Embryonic facial prominence (tissue), 1 donor: Measurements from ENCODE around the gene C4orf17.

Experiments
- DNase-seq: peaks from one replicate; pipeline ENCODE4 v3.0.0-alpha.2; 2016; ENCODE audit errors: extremely low spot score

C4orf17 gene

GRCh38 chr4:99536848-99537247, 26.0 kb downstream of the C4orf17 start:
- no peak for DNase-seq

GRCh38 chr4:99537674-99538073, 26.9 kb downstream of the C4orf17 start:
- no peak for DNase-seq

- DNase-seq: no peak
Measured at GRCh38 chr4:99540277-99540939, 29.6 kb downstream of the C4orf17 start.

DNA sequence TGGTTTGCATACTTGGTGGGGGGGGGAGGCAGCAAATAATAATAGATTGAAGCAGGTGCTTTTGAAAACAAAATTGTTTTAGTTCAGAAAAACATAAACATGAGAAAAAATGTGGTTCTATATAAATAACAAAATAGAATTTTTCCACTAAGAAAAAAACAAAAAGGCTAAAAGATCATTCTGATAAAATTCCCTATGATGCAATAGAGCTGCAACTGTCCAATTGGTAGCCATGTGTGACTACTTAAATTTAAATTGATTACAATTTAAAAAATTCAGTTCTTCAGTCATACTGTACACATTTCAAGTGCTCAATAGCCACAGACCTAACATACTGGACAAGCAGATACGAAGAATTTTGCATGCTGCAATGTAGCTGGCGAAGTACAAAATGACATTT, 42.1 kb downstream of the C4orf17 start:
- DNase-seq: no peak

DNA sequence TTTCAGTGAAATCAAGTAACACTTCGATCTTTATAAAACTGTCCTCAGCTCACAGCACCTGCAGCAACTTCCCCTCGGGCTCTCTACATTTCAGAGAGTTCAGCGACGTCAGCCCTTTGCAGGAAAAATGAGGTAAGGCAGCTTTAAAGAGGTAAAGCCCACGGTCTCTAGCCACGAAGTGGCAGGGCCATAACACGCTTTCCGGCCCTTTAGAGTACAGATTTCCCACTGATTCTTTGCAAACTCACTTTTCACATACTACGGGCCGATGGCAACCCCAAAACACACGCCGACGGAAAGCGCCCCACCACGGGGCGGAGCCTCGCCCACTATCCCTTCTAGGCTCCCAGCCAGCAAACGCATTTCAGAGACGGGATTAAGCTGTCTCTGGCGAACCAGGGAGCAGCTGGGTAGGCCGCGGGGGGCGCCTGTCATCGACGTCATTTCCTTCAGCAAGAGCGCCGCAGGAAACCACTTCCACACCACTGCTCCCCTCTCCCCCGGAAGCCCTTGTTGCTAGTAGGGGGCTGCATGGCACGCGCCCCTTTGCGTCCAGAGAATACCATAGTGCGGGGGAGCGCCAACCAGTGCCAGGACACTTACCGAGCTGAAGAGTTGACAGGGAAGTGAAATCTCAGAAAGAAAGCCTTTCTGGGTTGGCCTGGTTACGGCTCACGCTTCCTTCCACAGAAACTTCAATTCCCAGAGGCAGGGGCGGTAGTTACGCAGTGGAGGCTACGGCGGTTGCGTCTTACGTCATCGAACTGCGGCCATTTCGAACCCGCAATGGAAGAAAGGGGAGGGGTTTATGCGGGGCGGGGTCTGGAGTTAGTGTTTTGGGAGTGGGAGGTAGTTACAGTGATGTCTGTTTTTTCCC, 52.7 kb downstream of the C4orf17 start, which contains the start of gene TRMT10A:
Gene TRMT10A, minus strand, starts transcription at position 730 of the 877 bp plus-strand sequence. CDS start 4,701 bp downstream, outside the sequence.
- DNase-seq: peak; percentile 98

- no peak for DNase-seq
Measured at GRCh38 chr4:99564921-99565320, 54.1 kb downstream of the C4orf17 start.

DNA sequence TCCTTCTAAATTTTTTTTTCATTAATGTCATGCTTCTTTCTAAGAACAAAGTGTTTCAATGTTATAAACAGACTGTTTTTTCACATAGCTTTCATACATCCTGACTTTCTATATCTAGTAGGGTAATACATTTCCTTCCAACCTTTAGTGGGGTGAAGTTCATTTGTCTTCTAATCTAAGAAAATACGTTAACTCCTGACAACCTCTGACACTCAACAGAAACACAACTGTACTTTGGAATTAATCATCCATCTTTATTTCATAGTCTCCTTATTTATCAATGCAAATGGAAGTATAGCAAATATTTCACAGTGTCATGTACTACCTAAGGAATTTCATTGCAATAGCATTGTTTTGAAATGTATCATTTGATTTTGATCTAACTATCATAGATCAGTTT, 61.1 kb downstream of the C4orf17 start:
- no peak for DNase-seq

DNA sequence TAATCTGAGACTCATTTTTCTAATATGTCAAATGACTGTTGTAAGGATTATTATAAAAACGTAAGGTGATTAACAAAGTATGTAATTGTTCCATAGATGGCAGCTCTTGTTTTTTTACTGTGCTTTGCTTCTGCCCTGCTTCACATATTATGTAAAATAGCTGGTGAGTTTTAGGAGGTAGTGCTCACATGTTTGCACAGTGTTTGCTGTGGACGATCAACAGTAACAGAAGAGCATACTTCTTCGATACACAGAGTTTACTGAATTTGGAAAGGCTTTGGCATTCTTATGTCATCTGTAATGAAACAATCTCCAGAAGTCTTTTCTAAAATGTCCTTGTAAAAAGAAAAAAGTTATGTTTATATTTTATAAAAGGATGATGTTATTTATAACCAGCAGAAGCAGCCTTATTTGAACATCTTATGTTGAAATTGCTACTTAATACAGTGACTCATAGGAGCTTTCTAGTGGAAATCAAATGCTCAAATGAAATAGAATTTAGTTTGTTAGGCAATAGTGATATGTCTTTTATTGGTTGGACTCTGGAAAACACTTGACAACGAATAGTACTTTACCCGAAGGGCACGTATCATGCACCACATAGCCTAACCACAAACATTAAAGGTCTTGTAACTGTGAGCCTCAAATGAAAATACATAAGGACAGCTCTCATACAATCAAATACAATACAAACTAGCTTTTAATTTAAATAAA, 61.9 kb downstream of the C4orf17 start:
- no peak for DNase-seq

- no peak for DNase-seq
Measured at GRCh38 chr4:99573735-99574368, 63.0 kb downstream of the C4orf17 start.

DNA sequence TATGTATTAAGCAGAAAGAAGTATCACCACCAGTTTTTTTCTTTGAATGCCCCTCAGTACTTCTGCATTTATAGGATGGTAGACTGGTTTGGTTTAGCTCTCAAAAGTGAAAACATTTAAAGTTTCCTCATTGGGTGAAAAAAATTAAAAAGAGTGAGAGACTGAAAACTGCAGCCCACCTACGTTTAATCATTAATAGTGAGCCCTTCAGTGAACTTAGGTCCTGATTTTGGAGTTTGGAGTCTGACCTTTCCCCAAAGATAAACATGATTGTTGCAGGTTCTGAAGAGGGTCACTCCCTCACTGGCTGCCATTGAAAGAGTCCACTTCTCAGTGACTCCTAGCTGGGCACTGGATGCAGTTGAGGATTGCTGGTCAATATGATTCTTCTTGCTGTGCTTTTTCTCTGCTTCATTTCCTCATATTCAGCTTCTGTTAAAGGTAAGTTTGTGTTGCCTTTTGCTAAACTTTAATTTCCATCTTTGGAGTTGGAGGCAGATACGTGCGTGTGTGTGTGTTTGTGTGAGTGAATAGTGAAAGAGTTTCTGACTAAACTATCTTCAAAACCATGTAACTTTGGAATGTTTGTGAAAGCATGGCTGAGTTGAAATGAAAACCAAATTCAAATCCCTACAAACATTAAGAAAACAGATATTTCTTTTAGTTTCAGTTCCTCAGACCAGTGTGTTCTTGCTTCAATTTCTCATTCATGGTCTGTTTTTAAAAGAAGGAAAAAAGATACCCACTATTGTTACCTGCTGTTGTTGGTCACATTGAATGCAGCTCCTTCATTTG, 63.9 kb downstream of the C4orf17 start, which contains the start of gene MTTP:
Gene MTTP, plus strand, starts transcription at position 295 of the 795 bp plus-strand sequence. Its CDS starts 86 bp downstream, at position 381.
- DNase-seq: no peak

- DNase-seq: no peak
Measured at GRCh38 chr4:99578714-99579113, 67.9 kb downstream of the C4orf17 start.

DNA sequence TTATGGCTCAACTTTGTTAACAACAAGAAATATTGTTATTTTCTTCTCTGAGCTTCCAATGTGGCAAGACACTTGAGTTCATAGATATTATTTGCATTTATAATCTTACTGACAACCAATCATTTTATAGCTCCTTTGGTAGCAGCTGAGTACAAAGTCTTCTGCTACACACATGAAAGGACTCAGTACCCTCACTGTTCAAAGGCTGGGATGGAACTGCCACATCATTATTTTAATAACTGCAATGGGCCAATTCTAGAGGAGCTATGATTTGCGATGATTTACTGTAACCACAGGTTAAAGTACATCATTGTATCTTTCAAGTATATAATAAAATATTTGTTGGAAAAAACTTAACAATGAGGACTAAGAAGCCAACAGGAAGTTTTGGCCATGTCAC, 74.7 kb downstream of the C4orf17 start:
- DNase-seq: no peak

DNA sequence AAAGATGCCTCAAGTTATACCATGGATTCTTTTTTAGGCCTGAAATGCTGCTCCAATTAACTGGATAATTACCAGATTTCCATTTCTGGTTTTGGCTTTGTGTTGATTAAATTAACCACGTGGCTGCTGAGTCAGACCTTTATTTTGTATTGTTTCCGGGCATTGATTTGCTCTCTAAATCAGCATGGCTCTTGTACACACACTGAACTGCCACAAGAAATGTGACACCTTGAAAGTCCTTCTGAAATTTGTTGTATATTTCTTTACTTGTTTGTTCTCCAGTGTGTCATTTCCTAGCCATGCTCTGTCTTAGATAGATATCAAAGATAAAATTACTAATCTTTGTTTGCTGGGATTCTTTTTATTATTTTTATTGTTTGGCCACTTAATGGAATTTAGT, 75.5 kb downstream of the C4orf17 start:
- no peak for DNase-seq

DNA sequence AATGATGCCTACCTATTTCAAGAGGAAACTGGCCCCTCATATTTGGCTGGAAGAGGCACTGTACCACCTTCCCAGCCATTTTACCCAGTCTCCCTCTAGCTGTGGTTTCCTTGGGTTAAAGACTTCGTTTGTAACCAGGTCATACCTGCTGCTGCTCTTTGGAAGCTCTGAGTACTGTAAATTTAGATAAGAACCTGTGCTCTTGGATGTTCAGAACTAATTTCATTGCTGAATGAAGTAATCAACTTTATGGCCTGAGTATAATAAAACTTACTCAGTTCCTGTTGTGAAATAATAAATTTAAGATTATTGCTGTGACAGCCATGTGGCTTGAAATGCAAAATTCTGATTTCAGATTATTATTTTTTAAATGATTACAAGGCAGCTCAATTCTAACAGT, 76.0 kb downstream of the C4orf17 start:
- DNase-seq: no peak

- no peak for DNase-seq
Measured at GRCh38 chr4:99587309-99587708, 76.5 kb downstream of the C4orf17 start.

- DNase-seq: no peak
Measured at GRCh38 chr4:99587803-99588202, 77.0 kb downstream of the C4orf17 start.

DNA sequence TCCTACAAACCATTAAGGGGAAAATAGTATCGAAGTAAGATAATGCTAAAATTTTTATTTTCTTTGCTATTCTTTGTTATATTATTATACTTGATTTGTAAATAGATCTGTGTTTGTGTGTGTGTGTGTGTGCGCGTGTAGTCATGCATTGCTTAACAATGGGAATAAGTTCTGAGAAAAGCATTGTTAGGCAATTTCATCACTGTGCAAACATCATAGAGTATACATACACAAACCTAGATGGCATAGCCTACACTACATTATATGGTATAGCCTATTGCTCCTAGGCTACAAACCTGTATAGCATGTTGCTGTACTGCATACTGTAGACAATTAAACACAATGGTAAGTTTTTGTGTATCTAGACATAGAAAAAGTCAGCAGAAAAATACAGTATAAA, 80.9 kb downstream of the C4orf17 start:
- DNase-seq: no peak
